ENCODE data around the gene ERF. TPM values are rescaled to one million over a fixed set of nuclear protein-coding genes. Genes with fewer than 3 reads are reported as not detected.

ERF gene
- polyA plus RNA-seq, 1 experiment: 31.1 TPM

DNA sequence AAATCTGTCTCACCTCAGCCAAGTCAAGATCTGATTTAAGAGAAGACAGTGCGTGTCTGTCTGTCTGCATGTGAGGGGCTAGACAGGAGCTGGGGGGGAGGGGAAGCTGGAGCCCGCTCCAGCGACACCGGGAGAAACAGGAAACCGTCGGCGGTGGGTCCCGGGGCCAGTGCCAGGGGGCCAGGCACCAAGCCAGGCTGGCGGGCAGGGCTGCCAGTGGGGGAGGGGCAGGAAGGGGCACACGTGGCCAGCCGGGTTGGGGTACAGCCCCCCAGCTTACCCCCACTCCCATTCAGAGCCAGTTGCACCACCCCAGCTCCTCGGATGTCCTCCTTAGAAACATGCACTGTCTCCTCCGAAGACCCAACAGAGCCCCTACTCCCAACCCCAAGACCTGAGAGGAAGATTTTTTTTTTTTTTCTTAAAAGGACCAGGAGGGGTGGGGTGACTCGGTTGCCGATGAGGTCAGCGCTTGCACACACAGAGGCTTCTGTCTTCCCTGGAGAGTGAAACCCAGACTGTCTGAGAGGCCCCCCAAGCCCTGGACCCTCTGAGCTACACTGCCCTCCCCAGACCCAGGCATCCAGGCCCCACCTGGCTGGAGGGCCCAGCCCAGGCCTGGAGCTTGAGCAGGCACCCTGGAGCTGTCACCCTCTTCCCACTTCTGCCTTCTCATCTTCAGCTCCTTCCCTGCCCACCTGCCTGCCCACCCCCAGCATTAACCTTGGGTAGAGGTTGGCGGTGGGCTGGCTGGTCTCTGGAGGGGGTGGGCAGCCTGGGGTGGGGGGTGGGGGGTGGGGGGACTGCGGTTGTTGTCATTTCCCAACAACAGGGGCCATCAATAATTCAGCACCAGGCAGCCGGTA, 4.0 kb downstream of the ERF start:
- no peak for DNase-seq (ENCODE audit: low read depth, low spot score)
- Histone ChIP-seq H3K9me3 (ENCODE audit: control insufficient read depth, insufficient read depth, low read length) (peaks cover 7% of the 10 kb centered on the region; the same call in 1 of the 2 replicates), H3K4me3 (ENCODE audit: low read depth, low read length) (peak overlapping the region; percentile 84), H3K27ac (ENCODE audit: low read depth, low read length) (peak overlapping the region; percentile 47), H3K27me3 (ENCODE audit: control insufficient read depth, insufficient read depth, low read length) (no peaks in the 10 kb centered on the region)
- CTCF ChIA-PET: interaction anchor here (0.9 to 2.1 kb wide), 5 partner anchors 29 to 150 kb away, joined by 3 to 13 read pairs (median 6); no protein-coding TSS in a partner anchor
- TF ChIP-seq, protein P1, sequence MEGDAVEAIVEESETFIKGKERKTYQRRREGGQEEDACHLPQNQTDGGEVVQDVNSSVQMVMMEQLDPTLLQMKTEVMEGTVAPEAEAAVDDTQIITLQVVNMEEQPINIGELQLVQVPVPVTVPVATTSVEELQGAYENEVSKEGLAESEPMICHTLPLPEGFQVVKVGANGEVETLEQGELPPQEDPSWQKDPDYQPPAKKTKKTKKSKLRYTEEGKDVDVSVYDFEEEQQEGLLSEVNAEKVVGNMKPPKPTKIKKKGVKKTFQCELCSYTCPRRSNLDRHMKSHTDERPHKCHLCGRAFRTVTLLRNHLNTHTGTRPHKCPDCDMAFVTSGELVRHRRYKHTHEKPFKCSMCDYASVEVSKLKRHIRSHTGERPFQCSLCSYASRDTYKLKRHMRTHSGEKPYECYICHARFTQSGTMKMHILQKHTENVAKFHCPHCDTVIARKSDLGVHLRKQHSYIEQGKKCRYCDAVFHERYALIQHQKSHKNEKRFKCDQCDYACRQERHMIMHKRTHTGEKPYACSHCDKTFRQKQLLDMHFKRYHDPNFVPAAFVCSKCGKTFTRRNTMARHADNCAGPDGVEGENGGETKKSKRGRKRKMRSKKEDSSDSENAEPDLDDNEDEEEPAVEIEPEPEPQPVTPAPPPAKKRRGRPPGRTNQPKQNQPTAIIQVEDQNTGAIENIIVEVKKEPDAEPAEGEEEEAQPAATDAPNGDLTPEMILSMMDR (IDR thresholded peaks at IDR 0.05; ENCODE audit: low read depth, low read length): no peak
- POLR2A ChIA-PET: interaction anchor here (0.6 to 2.9 kb wide), 3 partner anchors 29 to 178 kb away, joined by 3 to 8 read pairs (median 4); partner anchors contain the start of gene PRR19

- peak overlapping the region; percentile 47 for H3K27ac ChIP-seq (ENCODE audit: low read depth, low read length)
- DNase-seq (ENCODE audit: low read depth, low spot score): no peak
- H3K4me3 ChIP-seq (ENCODE audit: low read depth, low read length): no peak overlapping the region; the same call in 1 of the 2 replicates
- CTCF ChIA-PET: interaction anchor here (0.9 kb wide), 1 partner anchor 30 kb away, joined by 7 read pairs; no protein-coding TSS in a partner anchor
- POLR2A ChIA-PET: interaction anchor here (0.7 to 2.9 kb wide), 2 partner anchors 29 to 52 kb away, joined by 4 to 8 read pairs; partner anchors contain the start of gene PRR19
- no peaks in the 10 kb centered on the region for H3K27me3 ChIP-seq (ENCODE audit: control insufficient read depth, insufficient read depth, low read length)
- H3K9me3 ChIP-seq (ENCODE audit: control insufficient read depth, insufficient read depth, low read length): peaks cover 7% of the 10 kb centered on the region; the same call in 1 of the 2 replicates
- TF ChIP-seq, protein P1 (IDR thresholded peaks at IDR 0.05; ENCODE audit: low read depth, low read length): no peak
These were observed 4.7 kb downstream of the ERF start for GRCh38 chr19:42250183-42250665.

GRCh38 chr19:42249769-42250168, 5.2 kb downstream of the ERF start:
- TF ChIP-seq, protein P1 (IDR thresholded peaks at IDR 0.05; ENCODE audit: low read depth, low read length): no peak
- Histone ChIP-seq H3K4me3 (ENCODE audit: low read depth, low read length) (no peak overlapping the region), H3K9me3 (ENCODE audit: control insufficient read depth, insufficient read depth, low read length) (peaks cover 7% of the 10 kb centered on the region; the same call in 1 of the 2 replicates), H3K27ac (ENCODE audit: low read depth, low read length) (no peak overlapping the region), H3K27me3 (ENCODE audit: control insufficient read depth, insufficient read depth, low read length) (no peaks in the 10 kb centered on the region)
- ChIA-PET CTCF (interaction anchor here (0.9 kb wide), 1 partner anchor 30 kb away, joined by 7 read pairs; no protein-coding TSS in a partner anchor), POLR2A (interaction anchor here (2.9 kb wide), 1 partner anchor 30 kb away, joined by 8 read pairs; no protein-coding TSS in a partner anchor)
- no peak for DNase-seq (ENCODE audit: low read depth, low spot score)

DNA sequence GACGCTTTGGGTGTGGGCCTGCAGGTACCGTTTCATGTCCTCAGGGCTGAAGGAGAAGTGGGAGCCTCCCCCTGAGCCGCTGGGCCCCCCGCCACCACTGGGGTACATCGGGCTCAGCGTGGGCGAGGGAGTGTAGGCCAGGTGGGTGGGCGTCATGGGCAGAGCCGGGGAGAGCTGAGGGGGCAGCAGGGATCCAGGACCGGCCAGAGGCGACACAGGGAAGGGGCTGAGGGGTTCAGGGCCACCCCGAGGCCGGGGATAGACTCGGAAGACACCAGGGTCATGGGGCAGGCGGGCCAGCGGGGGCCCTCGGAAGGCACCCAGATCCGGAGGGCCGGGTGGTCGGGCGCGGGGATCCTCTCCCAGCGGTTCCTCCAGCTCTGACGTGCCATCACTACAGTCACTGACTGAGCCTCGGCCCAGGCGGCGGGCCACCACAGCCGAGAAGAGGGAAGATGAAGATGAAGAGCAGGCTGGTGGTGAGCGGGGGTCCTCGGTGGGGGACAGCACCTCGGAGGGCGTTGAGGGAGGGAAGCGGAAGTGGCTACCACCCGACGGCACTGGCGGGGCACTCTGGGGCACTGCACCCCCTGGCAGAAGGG, 5.7 kb downstream of the ERF start:
- Histone ChIP-seq H3K9me3 (ENCODE audit: control insufficient read depth, insufficient read depth, low read length) (peaks cover 2% of the 10 kb centered on the region; the same call in 1 of the 2 replicates), H3K27me3 (ENCODE audit: control insufficient read depth, insufficient read depth, low read length) (no peaks in the 10 kb centered on the region), H3K27ac (ENCODE audit: low read depth, low read length) (no peak overlapping the region), H3K4me3 (ENCODE audit: low read depth, low read length) (no peak overlapping the region)
- ChIA-PET CTCF (interaction anchor here (8.4 kb wide), 1 partner anchor 29 kb away, joined by 118 read pairs; no protein-coding TSS in a partner anchor), POLR2A (interaction anchor here (0.8 to 2.9 kb wide), 2 partner anchors 30 to 33 kb away, joined by 3 to 8 read pairs; no protein-coding TSS in a partner anchor)
- TF ChIP-seq, protein P1 (IDR thresholded peaks at IDR 0.05; ENCODE audit: low read depth, low read length): no peak
- no peak for DNase-seq (ENCODE audit: low read depth, low spot score)
